ENCODE results near the gene FBXO10.
A peak's percentile ranks its signal among the peaks of the same experiment; 100 is the strongest.
"Not testable (repeated sequence)": the region's sequence is repeated elsewhere in the genome, so short reads cannot be mapped to it uniquely, and the experiment has no call there.

FBXO10 gene

GRCh38 chr9:37473982-37474381 lies 102.2 kb downstream of the FBXO10 start:
- not testable (repeated sequence) for DNase-seq

GRCh38 chr9:37471942-37472684 lies 104.1 kb downstream of the FBXO10 start:
- DNase-seq: no peak

GRCh38 chr9:37468620-37469019 lies 107.6 kb downstream of the FBXO10 start:
- no peak for DNase-seq

- DNase-seq: not testable (repeated sequence)
These were observed 108.7 kb downstream of the FBXO10 start for GRCh38 chr9:37467530-37467929.

- DNase-seq: peak in 1 of 2 experiments; percentile 37
These were observed 110.0 kb downstream of the FBXO10 start for GRCh38 chr9:37466037-37466709.

GRCh38 chr9:37465249-37466036 lies 110.7 kb downstream of the FBXO10 start, which contains the start of gene ZBTB5:
TSS of gene ZBTB5 (minus strand) at chr9:37465450. CDS start at chr9:37442551, 22,899 bp downstream.
- DNase-seq: peak; percentile 99

- DNase-seq: peak in 1 of 2 experiments; percentile 67
These were observed 111.5 kb downstream of the FBXO10 start for GRCh38 chr9:37464426-37465248.

GRCh38 chr9:37464006-37464405 lies 112.2 kb downstream of the FBXO10 start:
- DNase-seq: no peak
